Omental fat pad (tissue), 4 donors: Measurements from ENCODE around the gene ZBTB33. TPM values are rescaled to one million over a fixed set of nuclear protein-coding genes. Genes with fewer than 3 reads are reported as not detected.

Source experiments
- ATAC-seq: fragments of 150-250 bp; one replicate; pipeline ENCODE4 v1.9.1; 2016; ENCODE audit warnings: mild to moderate bottlenecking, moderate library complexity; ENCODE audit not compliant: low FRiP score
- DNase-seq: peaks from one replicate; pipeline ENCODE4 v3.0.0-alpha.2; 2019; ENCODE audit warnings: low spot score
- CTCF ChIP-seq, 3 donors: fragments of 450-650 bp; IDR thresholded peaks; one replicate each; pipeline ENCODE4 v1.5.1; 2016 to 2017; ENCODE audit warnings: antibody characterized with exemption in 3 of 3, mild to moderate bottlenecking in 3 of 3, moderate library complexity in 2 of 3
- total RNA-seq, 4 donors: library from RNA; depleted of rRNA; stranded (reverse); fragments of >200 nt; gene quantifications; one replicate each; pipeline ENCODE4 v1.1.0, GENCODE V29; 2016

The ZBTB33 gene
- total RNA-seq, 4 donors from 2014 or later = 10.9 to 19.7 (median 11.5) TPM

- ATAC-seq (no peak), DNase-seq (no peak)
- no peak for TF ChIP-seq CTCF (IDR thresholded peaks at IDR 0.05)
Observed at GRCh38 chrX:120262859-120263708, 12.5 kb downstream of the ZBTB33 start.

GRCh38 chrX:120264341-120264740 lies 13.7 kb downstream of the ZBTB33 start:
- no peak for TF ChIP-seq CTCF (IDR thresholded peaks at IDR 0.05)
- ATAC-seq (no peak), DNase-seq (no peak)

GRCh38 chrX:120269373-120270035 lies 18.9 kb downstream of the ZBTB33 start:
- TF ChIP-seq CTCF (IDR thresholded peaks at IDR 0.05) = no peak
- no peak for DNase-seq
- peak; percentile 93 for ATAC-seq

- TF ChIP-seq CTCF (IDR thresholded peaks at IDR 0.05) = no peak
- ATAC-seq (no peak), DNase-seq (no peak)
Observed at GRCh38 chrX:120270567-120270966, 20.0 kb downstream of the ZBTB33 start.

GRCh38 chrX:120271218-120271617 lies 20.6 kb downstream of the ZBTB33 start:
- no peak for TF ChIP-seq CTCF (IDR thresholded peaks at IDR 0.05)
- DNase-seq (no peak), ATAC-seq (no peak)

GRCh38 chrX:120274145-120274544 lies 23.5 kb downstream of the ZBTB33 start:
- no peak for TF ChIP-seq CTCF (IDR thresholded peaks at IDR 0.05)

More at GRCh38 chrX:120274145-120274544, 23.5 kb downstream of the ZBTB33 start:
- ATAC-seq (no peak), DNase-seq (no peak)
